ENCODE data around the gene DNAJC2.
"Not testable (repeated sequence)": the region's sequence is repeated elsewhere in the genome, so short reads cannot be mapped to it uniquely, and the experiment has no call there.

The DNAJC2 gene

GRCh38 chr7:103343332-103343731 is 1.2 kb downstream of the DNAJC2 start:
- in situ Hi-C loops (cut with MboI; ENCODE audit: low sequenced_read_pairs): no loop called here

- in situ Hi-C loops (cut with MboI; ENCODE audit: low sequenced_read_pairs): no loop called here
Measured at GRCh38 chr7:103341466-103341865, 3.1 kb downstream of the DNAJC2 start.

GRCh38 chr7:103338864-103339263 is 5.7 kb downstream of the DNAJC2 start:
- in situ Hi-C loops (cut with MboI; ENCODE audit: low sequenced_read_pairs): no loop called here

- in situ Hi-C loops (cut with MboI; ENCODE audit: low sequenced_read_pairs): no loop called here
Measured at GRCh38 chr7:103336761-103337160, 7.8 kb downstream of the DNAJC2 start.

- in situ Hi-C loops (cut with MboI; ENCODE audit: low sequenced_read_pairs): no loop called here
Measured at GRCh38 chr7:103325744-103326143, 18.8 kb downstream of the DNAJC2 start.

- in situ Hi-C loops (cut with MboI; ENCODE audit: low sequenced_read_pairs): no loop called here
Measured at GRCh38 chr7:103317009-103317408, 27.6 kb downstream of the DNAJC2 start.

GRCh38 chr7:103316380-103316941 is 28.1 kb downstream of the DNAJC2 start:
- in situ Hi-C loops (cut with MboI; ENCODE audit: low sequenced_read_pairs): no loop called here

GRCh38 chr7:103314852-103315251 is 29.7 kb downstream of the DNAJC2 start:
- in situ Hi-C loops (cut with MboI; ENCODE audit: low sequenced_read_pairs): no loop called here

- in situ Hi-C loops (cut with MboI; ENCODE audit: low sequenced_read_pairs): no loop called here
Measured at GRCh38 chr7:103307503-103308231, 36.9 kb downstream of the DNAJC2 start.

GRCh38 chr7:103301441-103301840 is 43.1 kb downstream of the DNAJC2 start:
- in situ Hi-C loops (cut with MboI; ENCODE audit: low sequenced_read_pairs): no loop called here

GRCh38 chr7:103299660-103300059 is 44.9 kb downstream of the DNAJC2 start:
- in situ Hi-C loops (cut with MboI; ENCODE audit: low sequenced_read_pairs): no loop called here

- in situ Hi-C loops (cut with MboI; ENCODE audit: low sequenced_read_pairs): no loop called here
Measured at GRCh38 chr7:103297837-103298179, 46.8 kb downstream of the DNAJC2 start.

- in situ Hi-C loops (cut with MboI; ENCODE audit: low sequenced_read_pairs): no loop called here
Measured at GRCh38 chr7:103296901-103297836, 47.4 kb downstream of the DNAJC2 start, which contains the start of gene PMPCB. Gene PMPCB, plus strand, starts transcription at chr7:103297435. Its CDS starts 25 bp downstream, at chr7:103297460.

- in situ Hi-C loops (cut with MboI; ENCODE audit: low sequenced_read_pairs): no loop called here
Measured at GRCh38 chr7:103293526-103293925, 51.0 kb downstream of the DNAJC2 start.

- in situ Hi-C loops (cut with MboI; ENCODE audit: low sequenced_read_pairs): no loop called here
Measured at GRCh38 chr7:103292122-103292521, 52.4 kb downstream of the DNAJC2 start.

GRCh38 chr7:103282802-103283427 is 61.7 kb downstream of the DNAJC2 start:
- in situ Hi-C loops (cut with MboI; ENCODE audit: low sequenced_read_pairs): not testable (repeated sequence)

- in situ Hi-C loops (cut with MboI; ENCODE audit: low sequenced_read_pairs): not testable (repeated sequence)
Measured at GRCh38 chr7:103280803-103281155, 63.8 kb downstream of the DNAJC2 start.

- in situ Hi-C loops (cut with MboI; ENCODE audit: low sequenced_read_pairs): not testable (repeated sequence)
Measured at GRCh38 chr7:103279963-103280802, 64.4 kb downstream of the DNAJC2 start.

GRCh38 chr7:103279636-103279962 is 65.0 kb downstream of the DNAJC2 start:
- in situ Hi-C loops (cut with MboI; ENCODE audit: low sequenced_read_pairs): not testable (repeated sequence)

GRCh38 chr7:103278195-103278594 is 66.4 kb downstream of the DNAJC2 start:
- in situ Hi-C loops (cut with MboI; ENCODE audit: low sequenced_read_pairs): not testable (repeated sequence)
